HG02840 (cell line): Measurements from ENCODE around the gene TDRD10.

Source experiments
- ATAC-seq: cut with Tn5 transposase; IDR thresholded peaks from one replicate; pipeline ENCODE4 v1.9.1; 2021; ENCODE audit warnings: mild to moderate bottlenecking, moderate library complexity, moderate number of reproducible peaks; ENCODE audit not compliant: unreplicated experiment, low FRiP score

Gene TDRD10

GRCh38 chr1:154574716-154575115, 72.7 kb downstream of the TDRD10 start:
- ATAC-seq, result no peak

- no peak for ATAC-seq
These were observed 73.3 kb downstream of the TDRD10 start for GRCh38 chr1:154575147-154575927.

- ATAC-seq, result no peak
These were observed 74.0 kb downstream of the TDRD10 start for GRCh38 chr1:154575951-154576566.

- ATAC-seq, result no peak
These were observed 75.5 kb downstream of the TDRD10 start for GRCh38 chr1:154577346-154578057.

- no peak for ATAC-seq
These were observed 76.0 kb downstream of the TDRD10 start for GRCh38 chr1:154578058-154578418.

GRCh38 chr1:154579374-154579773, 77.4 kb downstream of the TDRD10 start:
- ATAC-seq, result no peak

GRCh38 chr1:154581766-154582165, 79.7 kb downstream of the TDRD10 start:
- no peak for ATAC-seq

GRCh38 chr1:154582885-154583284, 80.9 kb downstream of the TDRD10 start:
- no peak for ATAC-seq

- ATAC-seq, result no peak
These were observed 81.8 kb downstream of the TDRD10 start for GRCh38 chr1:154583773-154584172.

GRCh38 chr1:154584267-154584994, 82.4 kb downstream of the TDRD10 start:
- no peak for ATAC-seq

- no peak for ATAC-seq
These were observed 84.2 kb downstream of the TDRD10 start for GRCh38 chr1:154586231-154586630.

- no peak for ATAC-seq
These were observed 84.6 kb downstream of the TDRD10 start for GRCh38 chr1:154586641-154587040.

GRCh38 chr1:154589780-154590179, 87.8 kb downstream of the TDRD10 start:
- no peak for ATAC-seq

- ATAC-seq, result no peak
These were observed 88.7 kb downstream of the TDRD10 start for GRCh38 chr1:154590756-154591155.

- no peak for ATAC-seq
These were observed 89.2 kb downstream of the TDRD10 start for GRCh38 chr1:154591206-154591605.

- no peak for ATAC-seq
These were observed 91.4 kb downstream of the TDRD10 start for GRCh38 chr1:154593390-154593789.

GRCh38 chr1:154594811-154595210, 92.8 kb downstream of the TDRD10 start:
- ATAC-seq, result no peak

GRCh38 chr1:154595621-154596020, 93.6 kb downstream of the TDRD10 start:
- no peak for ATAC-seq
